ENCODE measurements around the gene ACAD11. TPM values are rescaled to one million over a fixed set of nuclear protein-coding genes. Genes with fewer than 3 reads are reported as not detected.

Gene ACAD11
- total and polyA plus RNA-seq, 4 donors = 20.3 to 42.2 (median 26.1) TPM

GRCh38 chr3:132538072-132538471 lies 121.5 kb downstream of the ACAD11 start:
- no peak overlapping the region for H3K4me3 ChIP-seq (ENCODE audit: low read depth, low read length)
- no peak overlapping the region for H3K27ac ChIP-seq (ENCODE audit: low read depth, low read length)
- H3K27me3 ChIP-seq (ENCODE audit: control insufficient read depth, insufficient read depth, low read length) = no peaks in the 10 kb centered on the region
- WGBS (ENCODE audit: insufficient coverage) = 94% methylated on average over 2 of the region's 5 CpGs
- H3K36me3 ChIP-seq (ENCODE audit: control insufficient read depth, insufficient read depth, low read length) = peaks cover 24% of the 10 kb centered on the region
- H3K4me1 ChIP-seq (ENCODE audit: control insufficient read depth, insufficient read depth, low read length) = no peaks in the 10 kb centered on the region
- no peak for DNase-seq (ENCODE audit: low read depth in 4 of 6, low spot score in 6 of 6)
- no peaks in the 10 kb centered on the region for H3K9me3 ChIP-seq (ENCODE audit: control insufficient read depth, insufficient read depth, low read length)

GRCh38 chr3:132537297-132537696 lies 122.3 kb downstream of the ACAD11 start:
- no CpG with 5 or more reads among the region's 1 CpG for WGBS (ENCODE audit: insufficient coverage)
- Histone ChIP-seq H3K9me3 (ENCODE audit: control insufficient read depth, insufficient read depth, low read length) (no peaks in the 10 kb centered on the region), H3K4me3 (ENCODE audit: low read depth, low read length) (no peak overlapping the region), H3K27ac (ENCODE audit: low read depth, low read length) (no peak overlapping the region), H3K36me3 (ENCODE audit: control insufficient read depth, insufficient read depth, low read length) (peaks cover 28% of the 10 kb centered on the region), H3K27me3 (ENCODE audit: control insufficient read depth, insufficient read depth, low read length) (no peaks in the 10 kb centered on the region), H3K4me1 (ENCODE audit: control insufficient read depth, insufficient read depth, low read length) (no peaks in the 10 kb centered on the region)
- DNase-seq (ENCODE audit: low read depth in 4 of 6, low spot score in 6 of 6) = no peak

GRCh38 chr3:132536442-132537153 lies 123.0 kb downstream of the ACAD11 start:
- no peak for DNase-seq (ENCODE audit: low read depth in 4 of 6, low spot score in 6 of 6)
- Histone ChIP-seq H3K4me1 (ENCODE audit: control insufficient read depth, insufficient read depth, low read length) (no peaks in the 10 kb centered on the region), H3K9me3 (ENCODE audit: control insufficient read depth, insufficient read depth, low read length) (no peaks in the 10 kb centered on the region), H3K4me3 (ENCODE audit: low read depth, low read length) (no peak overlapping the region), H3K27me3 (ENCODE audit: control insufficient read depth, insufficient read depth, low read length) (no peaks in the 10 kb centered on the region), H3K27ac (ENCODE audit: low read depth, low read length) (no peak overlapping the region), H3K36me3 (ENCODE audit: control insufficient read depth, insufficient read depth, low read length) (peaks cover 24% of the 10 kb centered on the region)
- WGBS (ENCODE audit: insufficient coverage) = 90% methylated on average over 3 of the region's 3 CpGs

- no peaks in the 10 kb centered on the region for H3K9me3 ChIP-seq (ENCODE audit: control insufficient read depth, insufficient read depth, low read length)
- no peaks in the 10 kb centered on the region for H3K4me1 ChIP-seq (ENCODE audit: control insufficient read depth, insufficient read depth, low read length)
- no peaks in the 10 kb centered on the region for H3K27me3 ChIP-seq (ENCODE audit: control insufficient read depth, insufficient read depth, low read length)
- peaks cover 26% of the 10 kb centered on the region for H3K36me3 ChIP-seq (ENCODE audit: control insufficient read depth, insufficient read depth, low read length)
- peak in 5 of 6 donors; percentile 20 to 86 (median 51) for DNase-seq (ENCODE audit: low read depth in 4 of 6, low spot score in 6 of 6)
- no peak overlapping the region for H3K4me3 ChIP-seq (ENCODE audit: low read depth, low read length)
- no peak overlapping the region for H3K27ac ChIP-seq (ENCODE audit: low read depth, low read length)
- 100% methylated on average over 1 of the region's 7 CpGs for WGBS (ENCODE audit: insufficient coverage)
Observed at GRCh38 chr3:132535575-132536441, 123.8 kb downstream of the ACAD11 start.

GRCh38 chr3:132530624-132531023 lies 129.0 kb downstream of the ACAD11 start:
- H3K27me3 ChIP-seq (ENCODE audit: control insufficient read depth, insufficient read depth, low read length) = no peaks in the 10 kb centered on the region
- 70% methylated on average over 2 of the region's 3 CpGs for WGBS (ENCODE audit: insufficient coverage)
- no peak overlapping the region for H3K4me3 ChIP-seq (ENCODE audit: low read depth, low read length)
- no peak for DNase-seq (ENCODE audit: low read depth in 4 of 6, low spot score in 6 of 6)
- H3K4me1 ChIP-seq (ENCODE audit: control insufficient read depth, insufficient read depth, low read length) = no peaks in the 10 kb centered on the region
- peaks cover 23% of the 10 kb centered on the region for H3K36me3 ChIP-seq (ENCODE audit: control insufficient read depth, insufficient read depth, low read length)
- no peak overlapping the region for H3K27ac ChIP-seq (ENCODE audit: low read depth, low read length)
- H3K9me3 ChIP-seq (ENCODE audit: control insufficient read depth, insufficient read depth, low read length) = no peaks in the 10 kb centered on the region

- Histone ChIP-seq H3K27ac (ENCODE audit: low read depth, low read length) (no peak overlapping the region), H3K36me3 (ENCODE audit: control insufficient read depth, insufficient read depth, low read length) (peaks cover 3% of the 10 kb centered on the region), H3K9me3 (ENCODE audit: control insufficient read depth, insufficient read depth, low read length) (no peaks in the 10 kb centered on the region), H3K27me3 (ENCODE audit: control insufficient read depth, insufficient read depth, low read length) (no peaks in the 10 kb centered on the region), H3K4me1 (ENCODE audit: control insufficient read depth, insufficient read depth, low read length) (no peaks in the 10 kb centered on the region), H3K4me3 (ENCODE audit: low read depth, low read length) (no peak overlapping the region)
- 100% methylated on average over 1 of the region's 3 CpGs for WGBS (ENCODE audit: insufficient coverage)
- no peak for DNase-seq (ENCODE audit: low read depth in 4 of 6, low spot score in 6 of 6)
Observed at GRCh38 chr3:132522353-132522752, 137.3 kb downstream of the ACAD11 start.

- no CpG with 5 or more reads among the region's 5 CpGs for WGBS (ENCODE audit: insufficient coverage)
- Histone ChIP-seq H3K27me3 (ENCODE audit: control insufficient read depth, insufficient read depth, low read length) (no peaks in the 10 kb centered on the region), H3K9me3 (ENCODE audit: control insufficient read depth, insufficient read depth, low read length) (no peaks in the 10 kb centered on the region), H3K4me1 (ENCODE audit: control insufficient read depth, insufficient read depth, low read length) (no peaks in the 10 kb centered on the region), H3K27ac (ENCODE audit: low read depth, low read length) (no peak overlapping the region), H3K36me3 (ENCODE audit: control insufficient read depth, insufficient read depth, low read length) (peaks cover 3% of the 10 kb centered on the region), H3K4me3 (ENCODE audit: low read depth, low read length) (no peak overlapping the region)
- peak in 1 of 6 donors; percentile 64 for DNase-seq (ENCODE audit: low read depth in 4 of 6, low spot score in 6 of 6)
Observed at GRCh38 chr3:132521901-132522300, 137.7 kb downstream of the ACAD11 start.

GRCh38 chr3:132519914-132520313 lies 139.7 kb downstream of the ACAD11 start:
- Histone ChIP-seq H3K4me3 (ENCODE audit: low read depth, low read length) (no peak overlapping the region), H3K36me3 (ENCODE audit: control insufficient read depth, insufficient read depth, low read length) (peaks cover 3% of the 10 kb centered on the region), H3K4me1 (ENCODE audit: control insufficient read depth, insufficient read depth, low read length) (no peaks in the 10 kb centered on the region), H3K9me3 (ENCODE audit: control insufficient read depth, insufficient read depth, low read length) (no peaks in the 10 kb centered on the region), H3K27me3 (ENCODE audit: control insufficient read depth, insufficient read depth, low read length) (no peaks in the 10 kb centered on the region), H3K27ac (ENCODE audit: low read depth, low read length) (no peak overlapping the region)
- WGBS (ENCODE audit: insufficient coverage) = 92% methylated on average over 1 of the region's 5 CpGs
- no peak for DNase-seq (ENCODE audit: low read depth in 4 of 6, low spot score in 6 of 6)

- no peak for DNase-seq (ENCODE audit: low read depth in 4 of 6, low spot score in 6 of 6)
- H3K36me3 ChIP-seq (ENCODE audit: control insufficient read depth, insufficient read depth, low read length) = peaks cover 3% of the 10 kb centered on the region
- H3K9me3 ChIP-seq (ENCODE audit: control insufficient read depth, insufficient read depth, low read length) = no peaks in the 10 kb centered on the region
- H3K27me3 ChIP-seq (ENCODE audit: control insufficient read depth, insufficient read depth, low read length) = no peaks in the 10 kb centered on the region
- no peak overlapping the region for H3K4me3 ChIP-seq (ENCODE audit: low read depth, low read length)
- no CpG with 5 or more reads among the region's 2 CpGs for WGBS (ENCODE audit: insufficient coverage)
- H3K27ac ChIP-seq (ENCODE audit: low read depth, low read length) = no peak overlapping the region
- H3K4me1 ChIP-seq (ENCODE audit: control insufficient read depth, insufficient read depth, low read length) = no peaks in the 10 kb centered on the region
Observed at GRCh38 chr3:132517311-132517710, 142.3 kb downstream of the ACAD11 start.

All from spinal cord (tissue), 10 donors.